Keratinocyte (primary cell): ENCODE data around the gene NLGN4X. TPM values are rescaled to one million over a fixed set of nuclear protein-coding genes. Genes with fewer than 3 reads are reported as not detected.

Source experiments
- DNase-seq: peaks from one replicate; pipeline ENCODE4 v3.0.0-alpha.2; 2011; ENCODE audit warnings: low read depth, missing footprints, low spot score
- FAIRE-seq: peaks from 2 replicates; lab custom pipeline; 2011; peaks lifted over from hg19 to GRCh38; lab: Jason Lieb, UNC
- H2AFZ ChIP-seq: 2 replicates; pipeline ENCODE4 v1.6.0; 2012; ENCODE audit warnings: low read length, control low read depth, inconsistent platforms; ENCODE audit not compliant: control insufficient read depth
- H3K27ac ChIP-seq: 2 replicates; pipeline ENCODE4 v1.5.1; 2011; ENCODE audit warnings: low read length; ENCODE audit not compliant: control insufficient read depth, insufficient read depth
- H3K27me3 ChIP-seq: 3 replicates; pipeline ENCODE4 v1.6.0; 2011; ENCODE audit warnings: low read length; ENCODE audit not compliant: control insufficient read depth, insufficient read depth; ENCODE audit errors: extremely low read depth
- H3K36me3 ChIP-seq, 2 experiments: 2 replicates in 1 of 2; 3 replicates in 1 of 2; pipeline ENCODE4 v1.5.1; 2011; ENCODE audit warnings: low read length in 2 of 2, mild to moderate bottlenecking in 1 of 2; ENCODE audit not compliant: control insufficient read depth in 2 of 2, insufficient read depth in 2 of 2; ENCODE audit errors: extremely low read depth in 1 of 2
- H3K4me1 ChIP-seq: 3 replicates; pipeline ENCODE4 v1.5.1; 2011; ENCODE audit warnings: low read length; ENCODE audit not compliant: control insufficient read depth, insufficient read depth; ENCODE audit errors: extremely low read depth
- H3K4me2 ChIP-seq: 3 replicates; pipeline ENCODE4 v1.6.0; 2011; ENCODE audit warnings: low read depth, low read length; ENCODE audit not compliant: control insufficient read depth, insufficient read depth; ENCODE audit errors: extremely low read depth
- H3K4me3 ChIP-seq, 3 experiments: fragments of 200-600 bp in 1 of 3; sonication (generic) in 1 of 3; 2 replicates in 2 of 3; 3 replicates in 1 of 3; pipeline ENCODE4 v1.5.1; 2011 to 2016; ENCODE audit warnings: low read length in 3 of 3, mild to moderate bottlenecking in 3 of 3, control low read depth in 2 of 3, inconsistent platforms in 1 of 3, low read depth in 1 of 3, mixed read lengths in 1 of 3, mixed run types in 1 of 3, moderate library complexity in 1 of 3; ENCODE audit not compliant: control insufficient read depth in 2 of 3, insufficient read depth in 2 of 3; ENCODE audit errors: extremely low read depth in 1 of 3
- H3K79me2 ChIP-seq: 2 replicates; pipeline ENCODE4 v1.6.0; 2012; ENCODE audit warnings: low read length; ENCODE audit not compliant: control insufficient read depth, insufficient read depth
- H3K9ac ChIP-seq: 3 replicates; pipeline ENCODE4 v1.6.0; 2011; ENCODE audit warnings: low read length; ENCODE audit not compliant: control insufficient read depth, insufficient read depth; ENCODE audit errors: extremely low read depth
- H3K9me1 ChIP-seq: 3 replicates; pipeline ENCODE4 v1.6.0; 2011; ENCODE audit warnings: low read length; ENCODE audit not compliant: control insufficient read depth, insufficient read depth; ENCODE audit errors: extremely low read depth
- H3K9me3 ChIP-seq: 2 replicates; pipeline ENCODE4 v1.5.1; 2012; ENCODE audit warnings: low read depth, low read length; ENCODE audit not compliant: control insufficient read depth
- H4K20me1 ChIP-seq: 3 replicates; pipeline ENCODE4 v1.6.0; 2011; ENCODE audit warnings: low read length; ENCODE audit not compliant: control insufficient read depth, insufficient read depth; ENCODE audit errors: extremely low read depth
- CTCF ChIP-seq, 3 experiments: IDR thresholded peaks in 1 of 3; conservative IDR thresholded peaks in 1 of 3; optimal IDR thresholded peaks in 1 of 3; 2 replicates in 2 of 3; 3 replicates in 1 of 3; pipeline versions ENCODE3 to v1.5.1; 2011; ENCODE audit warnings: low read length in 3 of 3, mild to moderate bottlenecking in 3 of 3, moderate library complexity in 2 of 3, control low read depth in 1 of 3, inconsistent platforms in 1 of 3; ENCODE audit not compliant: insufficient read depth in 2 of 3; ENCODE audit errors: extremely low read depth in 1 of 3
- EZH2 ChIP-seq: IDR thresholded peaks from one replicate; pipeline ENCODE4 v1.6.1; 2012; ENCODE audit warnings: inconsistent platforms, mild to moderate bottlenecking, low read length, moderate library complexity
- dilution Hi-C: fragments of 300-500 bp; cut with MboI; formaldehyde crosslinking; loops from one replicate; pipeline ENCODE4 v1.7.0; 2020; ENCODE audit warnings: low sequenced_read_pairs; ENCODE audit not compliant: extremely low pct_ligation_motif_present
- polyA plus RNA-seq, 5 experiments: library from polyadenylated mRNA; depleted of rRNA in 3 of 5; stranded (reverse) in 3 of 5; stranded (forward) in 1 of 5; unstranded in 1 of 5; fragments of >200 nt; gene quantifications; 1 replicate in 1 of 5; 2 replicates in 3 of 5; 3 replicates in 1 of 5; pipeline versions ENCODE4 v1.2.1 to v1.2.3, GENCODE V29; 2011 to 2012; ENCODE audit warnings: missing spikeins in 2 of 5, low read depth in 1 of 5, low replicate concordance in 1 of 5

NLGN4X gene
- polyA plus RNA-seq, 1 donor (not counting 4 experiments of a cell fraction or from before 2014, with no cell fraction given) = 2.0 TPM

- Histone ChIP-seq H3K79me2 (no peaks in the 10 kb centered on the region), H3K4me2 (no peak overlapping the region), H3K9me3 (no peaks in the 10 kb centered on the region), H4K20me1 (no peaks in the 10 kb centered on the region), H3K27me3 (no peaks in the 10 kb centered on the region), H2AFZ (no peak overlapping the region), H3K9ac (no peak overlapping the region), H3K4me3 (no peak overlapping the region), H3K9me1 (no peaks in the 10 kb centered on the region), H3K36me3 (no peaks in the 10 kb centered on the region), H3K27ac (no peak overlapping the region), H3K4me1 (no peaks in the 10 kb centered on the region)
- TF ChIP-seq EZH2 (no peak), CTCF (optimal IDR thresholded peaks at IDR 0.05 in 1 of 3, IDR thresholded peaks at IDR 0.05 in 1 of 3, conservative IDR thresholded peaks at IDR 0.05 in 1 of 3; ENCODE audit: extremely low read depth in 1 of 3, insufficient read depth in 2 of 3, low read length in 3 of 3) (no peak)
- no peak for FAIRE-seq
- DNase-seq = no peak
- dilution Hi-C loops = no loop called here
These were observed 95.7 kb downstream of the NLGN4X start for GRCh38 chrX:6132970-6133369.

GRCh38 chrX:6131287-6131686 lies 97.4 kb downstream of the NLGN4X start:
- no peaks in the 10 kb centered on the region for H3K4me1 ChIP-seq
- DNase-seq (no peak), FAIRE-seq (no peak)
- no peaks in the 10 kb centered on the region for H3K36me3 ChIP-seq
- H3K9ac ChIP-seq = no peak overlapping the region
- TF ChIP-seq EZH2 (no peak), CTCF (optimal IDR thresholded peaks at IDR 0.05 in 1 of 3, IDR thresholded peaks at IDR 0.05 in 1 of 3, conservative IDR thresholded peaks at IDR 0.05 in 1 of 3; ENCODE audit: extremely low read depth in 1 of 3, insufficient read depth in 2 of 3, low read length in 3 of 3) (no peak)
- no peak overlapping the region for H2AFZ ChIP-seq
- H3K9me1 ChIP-seq = no peaks in the 10 kb centered on the region
- H3K27me3 ChIP-seq = no peaks in the 10 kb centered on the region
- no peak overlapping the region for H3K27ac ChIP-seq
- H4K20me1 ChIP-seq = no peaks in the 10 kb centered on the region
- H3K4me3 ChIP-seq = no peak overlapping the region
- no peaks in the 10 kb centered on the region for H3K9me3 ChIP-seq
- dilution Hi-C loops = no loop called here
- H3K79me2 ChIP-seq = no peaks in the 10 kb centered on the region
- H3K4me2 ChIP-seq = no peak overlapping the region
